Measurements from ENCODE around the gene PHPT1.

Gene PHPT1

GRCh38 chr9:136898483-136899100, 49.4 kb downstream of the PHPT1 start:
- H3K27me3 Mint-ChIP-seq: no peaks in the 10 kb centered on the region
- H3K36me3 Mint-ChIP-seq (ENCODE audit: insufficient read depth): peaks cover 38% of the 10 kb centered on the region
- no peak overlapping the region for H3K4me3 Mint-ChIP-seq
- H3K9me3 Mint-ChIP-seq: no peaks in the 10 kb centered on the region
- H3K4me1 Mint-ChIP-seq (ENCODE audit: low read depth in 2 of 2): peaks cover 41 to 44% of the 10 kb centered on the region in 2 donors
- ATAC-seq (replicated peaks): no peak
- H3K27ac Mint-ChIP-seq: peak overlapping the region; percentile 29 to 68
- no peak for DNase-seq

DNA sequence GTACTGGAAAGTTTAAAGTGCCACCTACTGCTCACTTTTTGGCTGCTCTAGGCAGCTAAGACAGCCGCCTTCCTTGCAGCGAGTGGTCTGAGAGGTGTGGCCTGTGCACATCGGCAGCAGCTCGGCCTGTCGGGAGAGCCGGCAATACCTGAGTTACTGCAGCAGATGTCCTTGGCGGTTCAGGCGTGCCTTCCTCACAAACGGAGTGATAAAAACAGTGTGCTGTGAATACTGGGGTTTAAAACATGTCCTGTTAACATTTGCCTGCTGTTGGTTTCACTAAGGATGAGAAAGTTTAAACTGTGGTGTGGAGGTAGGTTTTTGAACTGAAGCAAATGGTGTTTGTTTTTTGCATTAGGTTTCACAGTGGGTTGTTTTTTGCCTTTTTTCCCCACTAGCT, 50.0 kb downstream of the PHPT1 start:
- Mint-ChIP-seq H3K27ac (no peak overlapping the region), H3K9me3 (no peaks in the 10 kb centered on the region), H3K4me3 (no peak overlapping the region), H3K4me1 (ENCODE audit: low read depth in 2 of 2) (peaks cover 40 to 42% of the 10 kb centered on the region in 2 donors), H3K36me3 (ENCODE audit: insufficient read depth) (peaks cover 32% of the 10 kb centered on the region), H3K27me3 (no peaks in the 10 kb centered on the region)
- ATAC-seq (replicated peaks) (no peak), DNase-seq (no peak)

- peaks cover 32% of the 10 kb centered on the region for H3K36me3 Mint-ChIP-seq (ENCODE audit: insufficient read depth)
- no peaks in the 10 kb centered on the region for H3K27me3 Mint-ChIP-seq
- H3K4me1 Mint-ChIP-seq (ENCODE audit: low read depth in 2 of 2): peaks cover 33 to 35% of the 10 kb centered on the region in 2 donors
- peak overlapping the region; percentile 1 to 43 for H3K4me3 Mint-ChIP-seq
- no peaks in the 10 kb centered on the region for H3K9me3 Mint-ChIP-seq
- ATAC-seq (replicated peaks) (no peak), DNase-seq (no peak)
- peak overlapping the region; percentile 98 to 99 for H3K27ac Mint-ChIP-seq
These were observed 51.3 kb downstream of the PHPT1 start for GRCh38 chr9:136900556-136900955.

All from effector memory CD8-positive, alpha-beta T cell (primary cell).